ENCODE measurements around the gene GRPEL2.

GRPEL2 gene

DNA sequence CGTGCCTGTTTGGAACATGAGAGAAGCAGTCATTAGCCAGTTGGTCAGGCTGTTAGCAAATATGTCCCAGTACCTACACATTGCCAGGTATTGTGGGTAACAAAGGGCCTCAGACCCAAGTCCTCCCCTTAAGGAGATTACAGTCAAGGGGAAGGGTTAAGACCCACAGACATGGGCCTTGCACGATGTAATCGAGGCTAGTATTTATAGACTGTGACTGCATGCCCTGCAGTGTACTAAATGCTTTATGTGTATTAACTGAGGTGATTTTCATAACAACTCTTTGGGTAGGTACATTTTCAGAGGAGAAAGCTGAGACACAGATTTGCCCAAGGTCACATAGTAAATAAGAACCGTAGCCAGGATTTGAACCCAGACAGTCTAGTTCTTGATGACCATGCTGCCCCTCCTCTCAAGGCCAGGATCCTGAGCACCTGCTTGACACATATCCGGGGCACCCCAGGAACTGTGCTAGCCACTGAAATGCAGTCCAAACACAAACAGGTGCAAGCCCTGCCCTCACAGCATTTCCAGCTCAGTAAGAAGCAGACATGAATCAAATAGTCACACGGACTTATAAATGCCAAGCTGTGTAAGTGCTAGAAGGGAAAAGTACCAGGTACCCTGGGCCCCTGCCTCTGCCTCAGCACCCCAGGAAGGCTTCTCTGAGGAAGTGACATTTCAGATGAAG is 32.0 kb upstream of the GRPEL2 start:
- ChIA-PET CTCF (interaction anchor here (0.5 to 2.3 kb wide), 9 partner anchors 32 to 252 kb away, joined by 3 to 12 read pairs (median 4); partner anchors contain the start of gene GRPEL2), POLR2A (interaction anchor here (1.4 kb wide), 1 partner anchor 44 kb away, joined by 3 read pairs; the partner anchor contains the start of gene PCYOX1L)
- Histone ChIP-seq H3K4me1 (ENCODE audit: control insufficient read depth, insufficient read depth, low read length) (no peaks in the 10 kb centered on the region), H3K9me3 (ENCODE audit: control insufficient read depth, insufficient read depth, low read depth, low read length) (no peaks in the 10 kb centered on the region), H3K36me3 (ENCODE audit: control insufficient read depth in 2 of 2, insufficient read depth in 1 of 2, low read length in 2 of 2) (no peaks in the 10 kb centered on the region), H3K27ac (ENCODE audit: extremely low read depth, low read depth, low read length) (no peak overlapping the region), H3K4me3 (ENCODE audit: low read depth, low read length) (no peak overlapping the region)
- no peak for TF ChIP-seq MYNN (tag by site-specific recombination; IDR thresholded peaks at IDR 0.05; ENCODE audit: borderline replicate concordance)
- no peak for TF ChIP-seq ZSCAN5A (tag by site-specific recombination; IDR thresholded peaks at IDR 0.05)
- TF ChIP-seq, protein P1, sequence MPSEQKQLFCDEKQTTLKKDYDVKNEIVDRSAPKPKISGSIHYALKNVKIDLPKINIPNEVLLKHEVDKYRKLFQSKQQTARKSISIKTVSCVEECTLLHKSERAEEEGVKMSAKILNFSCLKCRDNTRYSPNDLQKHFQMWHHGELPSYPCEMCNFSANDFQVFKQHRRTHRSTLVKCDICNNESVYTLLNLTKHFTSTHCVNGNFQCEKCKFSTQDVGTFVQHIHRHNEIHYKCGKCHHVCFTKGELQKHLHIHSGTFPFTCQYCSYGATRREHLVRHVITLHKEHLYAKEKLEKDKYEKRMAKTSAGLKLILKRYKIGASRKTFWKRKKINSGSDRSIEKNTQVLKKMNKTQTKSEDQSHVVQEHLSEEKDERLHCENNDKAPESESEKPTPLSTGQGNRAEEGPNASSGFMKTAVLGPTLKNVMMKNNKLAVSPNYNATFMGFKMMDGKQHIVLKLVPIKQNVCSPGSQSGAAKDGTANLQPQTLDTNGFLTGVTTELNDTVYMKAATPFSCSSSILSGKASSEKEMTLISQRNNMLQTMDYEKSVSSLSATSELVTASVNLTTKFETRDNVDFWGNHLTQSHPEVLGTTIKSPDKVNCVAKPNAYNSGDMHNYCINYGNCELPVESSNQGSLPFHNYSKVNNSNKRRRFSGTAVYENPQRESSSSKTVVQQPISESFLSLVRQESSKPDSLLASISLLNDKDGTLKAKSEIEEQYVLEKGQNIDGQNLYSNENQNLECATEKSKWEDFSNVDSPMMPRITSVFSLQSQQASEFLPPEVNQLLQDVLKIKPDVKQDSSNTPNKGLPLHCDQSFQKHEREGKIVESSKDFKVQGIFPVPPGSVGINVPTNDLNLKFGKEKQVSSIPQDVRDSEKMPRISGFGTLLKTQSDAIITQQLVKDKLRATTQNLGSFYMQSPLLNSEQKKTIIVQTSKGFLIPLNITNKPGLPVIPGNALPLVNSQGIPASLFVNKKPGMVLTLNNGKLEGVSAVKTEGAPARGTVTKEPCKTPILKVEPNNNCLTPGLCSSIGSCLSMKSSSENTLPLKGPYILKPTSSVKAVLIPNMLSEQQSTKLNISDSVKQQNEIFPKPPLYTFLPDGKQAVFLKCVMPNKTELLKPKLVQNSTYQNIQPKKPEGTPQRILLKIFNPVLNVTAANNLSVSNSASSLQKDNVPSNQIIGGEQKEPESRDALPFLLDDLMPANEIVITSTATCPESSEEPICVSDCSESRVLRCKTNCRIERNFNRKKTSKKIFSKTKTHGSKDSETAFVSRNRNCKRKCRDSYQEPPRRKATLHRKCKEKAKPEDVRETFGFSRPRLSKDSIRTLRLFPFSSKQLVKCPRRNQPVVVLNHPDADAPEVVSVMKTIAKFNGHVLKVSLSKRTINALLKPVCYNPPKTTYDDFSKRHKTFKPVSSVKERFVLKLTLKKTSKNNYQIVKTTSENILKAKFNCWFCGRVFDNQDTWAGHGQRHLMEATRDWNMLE (tag by site-specific recombination; conservative IDR thresholded peaks at IDR 0.05; ENCODE audit: low read depth) = no peak
- TF ChIP-seq ZNF311 (tag by site-specific recombination; IDR thresholded peaks at IDR 0.05; ENCODE audit: borderline replicate concordance) = no peak
- no peak for TF ChIP-seq BCL11A (tag by site-specific recombination; IDR thresholded peaks at IDR 0.05; ENCODE audit: low read depth)
- no peak for TF ChIP-seq ZNF121 (tag by site-specific recombination; IDR thresholded peaks at IDR 0.05)
- TF ChIP-seq, protein P2, sequence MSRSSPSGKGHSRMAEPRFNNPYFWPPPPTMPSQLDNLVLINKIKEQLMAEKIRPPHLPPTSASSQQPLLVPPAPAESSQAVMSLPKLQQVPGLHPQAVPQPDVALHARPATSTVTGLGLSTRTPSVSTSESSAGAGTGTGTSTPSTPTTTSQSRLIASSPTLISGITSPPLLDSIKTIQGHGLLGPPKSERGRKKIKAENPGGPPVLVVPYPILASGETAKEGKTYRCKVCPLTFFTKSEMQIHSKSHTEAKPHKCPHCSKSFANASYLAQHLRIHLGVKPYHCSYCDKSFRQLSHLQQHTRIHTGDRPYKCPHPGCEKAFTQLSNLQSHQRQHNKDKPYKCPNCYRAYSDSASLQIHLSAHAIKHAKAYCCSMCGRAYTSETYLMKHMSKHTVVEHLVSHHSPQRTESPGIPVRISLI (tag by site-specific recombination; IDR thresholded peaks at IDR 0.05) = no peak

GRCh38 chr5:149314571-149315111 is 30.7 kb upstream of the GRPEL2 start:
- Histone ChIP-seq H3K9me3 (ENCODE audit: control insufficient read depth, insufficient read depth, low read depth, low read length) (no peaks in the 10 kb centered on the region), H3K4me3 (ENCODE audit: low read depth, low read length) (no peak overlapping the region), H3K27ac (ENCODE audit: extremely low read depth, low read depth, low read length) (no peak overlapping the region), H3K4me1 (ENCODE audit: control insufficient read depth, insufficient read depth, low read length) (no peaks in the 10 kb centered on the region), H3K36me3 (ENCODE audit: control insufficient read depth in 2 of 2, insufficient read depth in 1 of 2, low read length in 2 of 2) (peaks cover 0 to 2% of the 10 kb centered on the region in 2 experiments; a peak in 1 of 3 replicates)
- ChIA-PET POLR2A (interaction anchor here (0.5 to 1.4 kb wide), 2 partner anchors 43 to 71 kb away, joined by 3 read pairs; partner anchors contain the start of gene PCYOX1L), CTCF (interaction anchor here (0.6 to 2.3 kb wide), 12 partner anchors 9 to 248 kb away, joined by 3 to 15 read pairs (median 5); no protein-coding TSS in a partner anchor)
- TF ChIP-seq ZNF292 (tag by site-specific recombination; IDR thresholded peaks at IDR 0.05; ENCODE audit: borderline replicate concordance, low read depth) = no peak
- TF ChIP-seq ZSCAN23 (tag by site-specific recombination; IDR thresholded peaks at IDR 0.05) = no peak
- no peak for TF ChIP-seq ZNF274 (IDR thresholded peaks at IDR 0.05; ENCODE audit: low read length)
- TF ChIP-seq ZNF274 (tag by site-specific recombination; IDR thresholded peaks at IDR 0.05; ENCODE audit: borderline replicate concordance) = no peak
- no peak for TF ChIP-seq ZBTB44 (tag by site-specific recombination; IDR thresholded peaks at IDR 0.05)
- no peak for TF ChIP-seq RBAK (tag by site-specific recombination; IDR thresholded peaks at IDR 0.05)
- no peak for TF ChIP-seq ZNF394 (tag by site-specific recombination; IDR thresholded peaks at IDR 0.05; ENCODE audit: borderline replicate concordance)
- no peak for TF ChIP-seq ZNF768 (tag by site-specific recombination; IDR thresholded peaks at IDR 0.05)
- TF ChIP-seq KLF1 (tag by site-specific recombination; IDR thresholded peaks at IDR 0.05) = no peak
